IgD-negative memory B cell (primary cell): ENCODE results near the gene FAM184A. TPM values are rescaled to one million over a fixed set of nuclear protein-coding genes. Genes with fewer than 3 reads are reported as not detected.
"Not testable (repeated sequence)": the region's sequence is repeated elsewhere in the genome, so short reads cannot be mapped to it uniquely, and the experiment has no call there.

Experiments
- H3K27ac Mint-ChIP-seq, 3 donors: one replicate each; pipeline ENCODE4 v1.8.0; 2020 to 2022; ENCODE audit warnings: mild to moderate bottlenecking in 3 of 3, mixed read lengths in 3 of 3, moderate library complexity in 1 of 3
- H3K27me3 Mint-ChIP-seq: one replicate; pipeline ENCODE4 v1.8.0; 2021; ENCODE audit warnings: mixed read lengths
- H3K36me3 Mint-ChIP-seq: one replicate; pipeline ENCODE4 v1.8.0; 2020; ENCODE audit warnings: mild to moderate bottlenecking, mixed read lengths
- H3K4me1 Mint-ChIP-seq, 3 donors: one replicate each; pipeline ENCODE4 v1.8.0; 2020 to 2022; ENCODE audit warnings: mixed read lengths in 3 of 3, mild to moderate bottlenecking in 1 of 3
- H3K4me3 Mint-ChIP-seq, 4 donors: one replicate each; pipeline ENCODE4 v1.8.0; 2020 to 2022; ENCODE audit warnings: mild to moderate bottlenecking in 4 of 4, mixed read lengths in 4 of 4, moderate library complexity in 3 of 4
- H3K9me3 Mint-ChIP-seq, 3 donors: one replicate each; pipeline ENCODE4 v1.8.0; 2020 to 2021; ENCODE audit warnings: mixed read lengths in 3 of 3, mild to moderate bottlenecking in 1 of 3
- polyA plus RNA-seq: library from polyadenylated mRNA; unstranded; fragments of 300-500 nt; fragmentation: Illumina TruSeq; gene quantifications from one replicate; pipeline ENCODE4 v1.2.3, GENCODE V29; 2021

FAM184A gene
- polyA plus RNA-seq, 1 donor from 2014 or later, result 0.09 TPM

DNA sequence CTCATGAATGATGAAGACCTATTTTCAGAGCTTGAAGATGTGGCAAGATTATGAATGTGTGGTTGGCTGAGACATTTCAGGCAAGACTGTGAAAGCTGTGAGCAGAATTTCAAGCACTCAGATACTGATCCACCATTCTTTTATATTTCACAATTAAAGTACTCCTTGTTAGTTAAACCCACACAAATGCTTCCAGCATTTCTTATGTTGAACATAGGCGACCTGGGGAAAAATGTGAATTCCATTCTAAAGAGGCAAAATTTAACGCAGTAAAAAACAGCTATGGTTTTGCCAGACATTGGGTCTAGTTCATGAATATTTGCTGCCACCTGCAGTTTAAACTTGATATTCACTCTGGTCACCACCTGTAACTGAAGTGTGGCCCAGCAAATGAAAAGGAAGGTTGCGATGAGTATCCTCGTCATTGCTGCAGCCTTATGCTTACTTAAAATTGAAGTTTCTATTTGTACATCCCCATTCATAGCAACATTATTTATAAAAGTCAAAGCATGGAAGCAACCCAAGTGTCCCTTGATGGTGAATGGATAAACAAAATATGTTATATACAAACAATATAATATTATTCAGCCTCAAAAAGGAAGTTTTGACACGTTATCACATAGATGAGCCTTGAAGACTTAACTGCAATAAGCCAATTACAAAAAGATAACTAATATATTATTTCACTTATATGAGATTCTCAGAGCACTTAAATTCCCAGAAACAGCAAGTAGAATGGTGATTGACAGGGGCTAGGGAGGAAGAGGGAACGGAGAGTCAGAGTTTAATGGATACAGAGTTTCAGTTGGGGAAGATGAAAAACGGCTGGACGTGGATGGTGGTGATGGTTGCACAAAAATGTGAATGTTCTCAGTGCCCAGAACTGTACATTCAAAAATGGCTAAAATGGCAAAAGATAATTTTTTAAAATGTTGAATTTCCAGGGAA, 32.4 kb upstream of the FAM184A start:
- Mint-ChIP-seq H3K4me1 (peaks cover 1 to 9% (median 3%) of the 10 kb centered on the region in 3 donors), H3K36me3 (no peaks in the 10 kb centered on the region), H3K9me3 (no peaks in the 10 kb centered on the region), H3K4me3 (no peak overlapping the region), H3K27ac (no peak overlapping the region), H3K27me3 (no peaks in the 10 kb centered on the region)

DNA sequence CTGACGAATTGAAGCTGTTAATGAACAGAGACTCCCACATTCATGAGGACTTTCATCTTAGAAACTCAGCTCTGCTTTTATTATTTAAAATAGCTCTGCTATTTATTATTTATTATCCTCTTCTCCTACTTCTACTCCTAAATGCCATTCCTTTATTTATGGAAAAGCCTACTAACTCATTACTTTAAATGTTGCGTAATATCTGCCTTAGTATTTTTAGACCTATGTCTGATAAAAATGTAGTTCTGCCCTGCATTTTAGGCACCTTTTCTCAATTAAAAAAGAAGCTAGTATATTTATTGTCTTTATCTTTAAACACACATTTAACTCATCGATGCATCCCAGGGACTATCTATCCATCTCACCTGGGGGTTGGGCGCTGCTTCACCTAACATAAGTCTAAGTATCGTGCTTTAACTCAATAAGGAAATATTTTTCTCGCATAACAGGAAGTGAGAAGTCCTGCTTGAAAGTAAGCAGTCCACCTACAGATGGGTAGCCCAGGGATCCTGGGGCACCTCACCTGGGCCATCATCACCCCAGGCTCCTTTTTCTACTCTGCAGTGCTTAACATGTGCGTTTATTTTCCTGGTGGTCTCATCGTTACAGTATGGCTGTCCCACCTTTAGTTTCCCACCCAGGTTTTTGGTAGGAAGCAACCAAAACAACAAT, 31.3 kb upstream of the FAM184A start:
- Mint-ChIP-seq H3K4me1 (peaks cover 1 to 9% (median 3%) of the 10 kb centered on the region in 3 donors), H3K9me3 (no peaks in the 10 kb centered on the region), H3K27me3 (no peaks in the 10 kb centered on the region), H3K4me3 (no peak overlapping the region), H3K36me3 (no peaks in the 10 kb centered on the region), H3K27ac (peak overlapping the region in 1 of 3 donors; percentile 47)

DNA sequence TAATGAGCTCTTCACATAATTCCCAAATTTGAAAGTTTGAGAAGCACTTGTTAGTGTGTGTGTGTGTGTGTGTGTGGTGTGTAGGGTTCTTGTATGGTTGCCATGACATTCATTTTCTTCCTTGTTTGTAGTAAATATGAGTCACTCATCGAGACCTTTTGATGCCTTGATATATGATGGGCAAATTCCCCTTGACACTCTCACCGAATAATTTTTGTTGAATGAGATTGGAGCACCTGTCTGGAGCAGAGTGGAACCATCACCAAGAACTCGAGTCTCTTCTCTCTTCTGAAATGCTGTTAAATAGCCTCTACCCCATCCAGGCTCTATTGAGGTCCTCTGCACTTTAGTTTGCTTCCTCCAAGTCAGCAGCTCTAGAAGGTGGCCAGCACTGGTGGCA, 29.6 kb upstream of the FAM184A start:
- H3K36me3 Mint-ChIP-seq, result no peaks in the 10 kb centered on the region
- peaks cover 1 to 9% (median 3%) of the 10 kb centered on the region in 3 donors for H3K4me1 Mint-ChIP-seq
- H3K27me3 Mint-ChIP-seq, result no peaks in the 10 kb centered on the region
- H3K4me3 Mint-ChIP-seq, result no peak overlapping the region
- H3K27ac Mint-ChIP-seq, result no peak overlapping the region
- no peaks in the 10 kb centered on the region for H3K9me3 Mint-ChIP-seq

DNA sequence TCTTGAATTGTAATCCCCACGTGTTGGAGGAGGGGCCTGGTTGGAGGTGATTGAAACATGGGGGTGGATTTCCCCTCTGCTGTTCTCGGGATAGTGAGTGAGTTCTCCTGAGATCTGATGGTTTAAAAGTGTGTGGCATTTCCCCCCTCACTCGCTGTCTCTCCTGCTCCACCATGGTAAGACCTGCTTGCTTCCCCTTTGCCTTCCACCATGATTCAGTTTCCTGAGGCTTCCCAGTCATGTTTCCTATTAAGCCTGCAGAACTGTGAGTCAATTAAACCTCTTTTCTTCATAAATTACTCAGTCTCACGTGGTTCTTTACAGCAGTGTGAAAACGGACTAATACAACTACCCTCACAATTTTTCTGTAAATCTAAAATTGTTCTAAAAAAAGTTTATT, 26.8 kb upstream of the FAM184A start:
- no peak overlapping the region for H3K4me3 Mint-ChIP-seq
- H3K36me3 Mint-ChIP-seq, result no peaks in the 10 kb centered on the region
- H3K4me1 Mint-ChIP-seq, result peaks cover 1 to 3% (median 3%) of the 10 kb centered on the region in 3 donors
- no peaks in the 10 kb centered on the region for H3K27me3 Mint-ChIP-seq
- no peak overlapping the region for H3K27ac Mint-ChIP-seq
- H3K9me3 Mint-ChIP-seq, result no peaks in the 10 kb centered on the region

DNA sequence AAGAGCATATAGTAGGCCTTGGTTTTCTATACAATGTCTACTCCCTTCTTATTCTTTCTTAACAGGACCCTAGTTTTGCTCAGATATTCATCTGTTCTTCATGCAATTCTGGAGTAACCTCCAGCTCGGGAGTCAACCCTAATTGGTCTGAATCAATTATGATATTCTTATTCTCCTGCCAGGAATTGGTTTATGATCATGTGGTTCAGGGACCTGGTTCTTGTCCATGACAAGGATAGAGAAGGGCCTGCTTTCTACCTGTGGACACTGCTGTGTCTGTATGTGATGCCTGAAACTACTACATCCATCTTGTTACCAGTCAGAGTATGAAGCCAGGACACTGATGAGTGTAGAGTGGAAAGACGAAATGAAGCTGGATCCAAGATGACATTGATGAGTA, 24.4 kb upstream of the FAM184A start:
- peaks cover 0 to under 1% (median 0%) of the 10 kb centered on the region in 3 donors for H3K4me1 Mint-ChIP-seq
- peaks cover 0 to 1% (median 0%) of the 10 kb centered on the region in 3 donors for H3K9me3 Mint-ChIP-seq
- H3K27ac Mint-ChIP-seq, result no peak overlapping the region
- H3K27me3 Mint-ChIP-seq, result no peaks in the 10 kb centered on the region
- no peak overlapping the region for H3K4me3 Mint-ChIP-seq
- no peaks in the 10 kb centered on the region for H3K36me3 Mint-ChIP-seq

DNA sequence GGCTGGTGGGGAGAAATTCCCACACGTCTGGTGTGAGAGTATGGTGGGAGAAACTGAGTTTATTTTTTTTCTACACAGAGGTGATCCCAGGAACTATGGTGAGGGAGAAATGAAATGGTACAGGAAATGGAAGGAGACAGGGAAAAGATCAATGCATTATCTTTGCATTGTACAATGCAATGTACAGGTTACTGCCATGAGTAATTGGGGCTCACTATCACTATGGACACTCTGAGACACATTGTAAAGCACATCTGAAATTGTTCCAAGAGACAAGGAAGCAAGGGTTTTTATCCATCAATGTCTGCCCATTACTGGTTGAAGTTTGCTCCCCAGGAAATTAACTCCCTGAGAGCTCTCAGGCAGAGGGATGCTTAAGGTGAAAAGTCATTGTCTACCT, 21.7 kb upstream of the FAM184A start:
- peaks cover 0 to 1% (median 0%) of the 10 kb centered on the region in 3 donors for H3K9me3 Mint-ChIP-seq
- H3K27ac Mint-ChIP-seq, result no peak overlapping the region
- no peaks in the 10 kb centered on the region for H3K36me3 Mint-ChIP-seq
- H3K4me1 Mint-ChIP-seq, result peaks cover 4 to 12% (median 6%) of the 10 kb centered on the region in 3 donors
- H3K27me3 Mint-ChIP-seq, result no peaks in the 10 kb centered on the region
- H3K4me3 Mint-ChIP-seq, result no peak overlapping the region

DNA sequence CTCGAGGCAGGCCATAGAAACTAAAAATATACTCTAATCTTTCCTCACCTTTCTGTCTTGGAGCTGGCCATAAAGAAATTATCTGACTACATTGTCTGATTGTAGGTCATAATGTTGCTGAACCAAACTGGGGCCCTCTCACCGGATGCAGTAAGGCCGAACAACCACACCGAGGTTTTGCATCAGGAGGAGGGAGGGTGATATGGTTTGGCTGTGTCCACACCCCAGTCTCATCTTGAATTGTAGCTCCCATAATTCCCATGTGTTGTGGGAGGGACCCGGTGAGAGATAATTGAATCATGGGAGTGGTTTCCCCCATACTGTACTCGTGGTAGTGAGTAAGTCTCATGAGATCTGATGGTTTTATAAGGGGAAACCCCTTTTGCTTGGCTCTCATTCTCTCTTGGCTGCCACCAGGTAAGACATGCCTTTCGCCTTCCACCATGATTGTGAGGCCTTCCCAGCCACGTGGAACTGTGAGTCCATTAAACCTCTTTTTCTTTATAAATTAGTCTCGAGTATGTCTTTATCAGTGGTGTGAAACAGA, 19.4 kb upstream of the FAM184A start:
- H3K4me1 Mint-ChIP-seq, result peaks cover 4 to 12% (median 6%) of the 10 kb centered on the region in 3 donors
- not testable (repeated sequence) for H3K9me3 Mint-ChIP-seq, H3K27ac Mint-ChIP-seq, H3K36me3 Mint-ChIP-seq, H3K27me3 Mint-ChIP-seq, H3K4me3 Mint-ChIP-seq

DNA sequence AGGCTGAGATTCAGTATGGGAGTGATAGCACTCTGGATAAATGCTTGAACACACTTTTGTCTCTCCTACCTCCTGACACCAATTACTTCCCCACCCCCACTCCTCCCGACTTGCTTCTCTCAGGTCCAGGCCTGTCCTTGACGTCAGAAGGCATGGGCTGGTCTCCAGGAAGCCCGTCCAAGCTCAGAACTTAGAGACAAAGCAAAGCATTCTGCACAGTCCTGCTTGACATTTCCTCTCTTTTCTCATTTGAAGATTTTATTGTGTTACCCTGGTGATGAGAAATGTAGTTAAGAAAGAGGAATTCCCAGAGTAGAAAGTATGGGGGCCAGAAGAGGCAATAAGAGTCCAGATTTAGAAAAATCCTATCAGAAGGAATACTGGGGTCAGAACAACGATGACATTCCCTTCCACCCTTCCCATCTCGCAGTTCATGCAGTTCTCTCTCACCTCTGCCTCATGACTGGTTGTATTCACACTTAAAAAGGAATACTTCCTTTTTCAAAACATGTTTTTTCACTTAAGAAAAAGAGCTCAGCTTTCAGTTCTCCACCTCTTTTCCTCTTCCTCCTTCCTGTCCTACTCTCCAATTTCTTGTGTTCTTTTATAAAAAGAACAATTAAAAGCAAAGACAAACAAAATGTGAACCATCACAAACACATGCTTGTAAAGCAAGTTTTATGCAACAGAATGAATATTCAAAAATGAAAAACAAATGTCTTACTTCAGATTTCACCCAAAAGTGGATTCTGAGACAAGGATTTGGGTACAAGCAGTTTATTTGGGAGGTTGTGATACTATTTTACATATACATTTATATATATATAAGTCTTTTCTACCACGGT, 18.5 kb upstream of the FAM184A start:
- no peaks in the 10 kb centered on the region for H3K36me3 Mint-ChIP-seq
- peaks cover 4 to 12% (median 6%) of the 10 kb centered on the region in 3 donors for H3K4me1 Mint-ChIP-seq
- no peaks in the 10 kb centered on the region for H3K27me3 Mint-ChIP-seq
- H3K9me3 Mint-ChIP-seq, result peaks cover 0 to 1% (median 0%) of the 10 kb centered on the region in 3 donors
- H3K4me3 Mint-ChIP-seq, result peak overlapping the region in 1 of 4 donors; percentile 65
- peak overlapping the region in 2 of 3 donors; percentile 70 to 81 for H3K27ac Mint-ChIP-seq

DNA sequence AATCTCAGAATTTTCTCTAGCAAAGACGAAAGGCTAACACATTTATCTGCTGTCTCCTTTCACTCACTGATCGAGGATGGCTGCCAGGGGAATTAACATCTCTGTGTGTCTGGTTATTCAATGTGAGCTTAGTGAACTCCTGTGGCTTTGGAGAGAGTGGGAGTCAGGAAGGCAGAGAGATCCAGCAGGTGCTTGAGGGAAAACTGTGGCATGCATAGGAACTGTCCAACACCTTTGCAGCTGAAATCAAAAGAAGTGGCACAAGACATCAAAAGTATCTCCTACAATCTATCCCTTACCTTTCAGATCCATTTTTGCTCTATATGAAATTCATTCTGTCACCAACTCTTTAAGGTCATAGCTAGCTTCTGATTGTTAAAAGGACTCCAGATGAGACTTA, 11.8 kb upstream of the FAM184A start:
- H3K9me3 Mint-ChIP-seq, result peaks cover 0 to 3% (median 0%) of the 10 kb centered on the region in 3 donors
- no peaks in the 10 kb centered on the region for H3K4me1 Mint-ChIP-seq
- no peaks in the 10 kb centered on the region for H3K36me3 Mint-ChIP-seq
- H3K27me3 Mint-ChIP-seq, result no peaks in the 10 kb centered on the region
- H3K4me3 Mint-ChIP-seq, result no peak overlapping the region
- no peak overlapping the region for H3K27ac Mint-ChIP-seq

DNA sequence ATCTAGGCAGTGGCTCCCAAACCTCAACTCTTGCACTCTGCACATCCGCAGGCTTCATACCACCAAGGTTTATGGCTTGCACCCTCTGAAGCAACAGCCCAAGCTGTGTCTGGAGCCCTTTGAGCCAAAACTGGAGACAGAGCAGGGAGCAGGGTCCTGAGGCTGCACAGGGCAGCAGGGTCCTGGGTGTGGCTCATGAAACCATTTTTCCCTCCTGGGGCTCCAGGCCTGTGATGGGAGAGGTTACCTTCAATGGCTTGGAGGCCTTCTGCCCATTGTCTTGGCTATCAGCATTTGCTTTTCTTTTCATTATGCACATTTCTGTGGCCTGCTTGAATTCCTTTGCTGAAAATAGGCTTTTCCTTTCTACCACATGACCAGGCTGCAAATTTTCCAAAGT, 6.3 kb upstream of the FAM184A start:
- H3K36me3 Mint-ChIP-seq, result peaks cover 2% of the 10 kb centered on the region
- no peak overlapping the region for H3K4me3 Mint-ChIP-seq
- H3K4me1 Mint-ChIP-seq, result no peaks in the 10 kb centered on the region
- H3K27ac Mint-ChIP-seq, result no peak overlapping the region
- peaks cover 3% of the 10 kb centered on the region for H3K27me3 Mint-ChIP-seq
- H3K9me3 Mint-ChIP-seq, result peaks cover 9 to 18% (median 15%) of the 10 kb centered on the region in 3 donors

DNA sequence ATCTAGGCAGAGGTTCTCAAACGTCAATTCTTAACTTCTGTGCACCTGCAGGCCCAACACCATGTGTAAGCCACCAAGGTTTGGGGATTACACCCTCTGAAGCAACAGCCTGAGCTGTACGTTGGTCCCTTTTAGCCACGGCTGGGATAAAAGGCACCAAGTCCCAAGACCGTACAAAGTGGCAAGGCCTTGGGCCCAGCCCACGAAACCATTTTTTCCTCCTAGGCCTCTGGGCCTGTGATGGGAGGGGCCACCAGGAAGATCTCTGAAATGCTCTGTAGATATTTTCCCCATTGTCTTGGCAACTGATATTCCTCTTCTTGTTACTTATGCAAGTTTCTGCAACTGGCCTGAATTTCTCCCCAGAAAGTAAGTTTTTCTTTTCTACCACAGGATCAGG, 4.5 kb upstream of the FAM184A start:
- H3K27ac Mint-ChIP-seq, result no peak overlapping the region
- no peak overlapping the region for H3K4me3 Mint-ChIP-seq

DNA sequence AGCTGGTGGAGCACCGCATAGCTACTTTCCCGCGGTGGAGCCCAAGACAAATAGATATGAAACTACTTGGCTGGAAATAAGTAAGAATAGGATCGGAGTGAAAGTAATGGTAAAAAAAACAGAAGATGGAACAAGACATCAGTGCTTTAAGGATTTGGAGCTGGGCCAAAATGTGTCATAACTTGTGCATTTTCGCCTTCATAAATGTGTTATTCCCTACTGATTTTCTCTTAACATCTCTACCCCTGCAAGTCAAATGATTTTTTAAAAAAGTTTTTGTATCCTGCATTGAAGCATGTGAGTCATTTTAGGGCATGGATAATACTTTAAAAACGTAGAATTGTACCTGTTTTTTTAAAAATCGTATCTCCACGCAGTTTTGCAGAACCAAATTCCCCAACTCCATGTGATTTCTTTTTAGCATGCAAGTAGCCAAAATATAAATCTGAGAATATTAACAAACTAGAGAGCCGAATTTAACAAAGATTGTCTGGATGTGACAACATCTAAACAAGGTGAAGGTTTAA, 882 bp upstream of the FAM184A start:
- H3K27ac Mint-ChIP-seq, result peak overlapping the region in 1 of 3 donors; percentile 91

More for the DNA sequence above, 4.5 kb upstream of the FAM184A start:
- peaks cover 2% of the 10 kb centered on the region for H3K36me3 Mint-ChIP-seq
- H3K27me3 Mint-ChIP-seq, result peaks cover 3% of the 10 kb centered on the region
- peaks cover 9 to 16% (median 15%) of the 10 kb centered on the region in 3 donors for H3K9me3 Mint-ChIP-seq
- peaks cover 4 to 7% (median 6%) of the 10 kb centered on the region in 3 donors for H3K4me1 Mint-ChIP-seq

DNA sequence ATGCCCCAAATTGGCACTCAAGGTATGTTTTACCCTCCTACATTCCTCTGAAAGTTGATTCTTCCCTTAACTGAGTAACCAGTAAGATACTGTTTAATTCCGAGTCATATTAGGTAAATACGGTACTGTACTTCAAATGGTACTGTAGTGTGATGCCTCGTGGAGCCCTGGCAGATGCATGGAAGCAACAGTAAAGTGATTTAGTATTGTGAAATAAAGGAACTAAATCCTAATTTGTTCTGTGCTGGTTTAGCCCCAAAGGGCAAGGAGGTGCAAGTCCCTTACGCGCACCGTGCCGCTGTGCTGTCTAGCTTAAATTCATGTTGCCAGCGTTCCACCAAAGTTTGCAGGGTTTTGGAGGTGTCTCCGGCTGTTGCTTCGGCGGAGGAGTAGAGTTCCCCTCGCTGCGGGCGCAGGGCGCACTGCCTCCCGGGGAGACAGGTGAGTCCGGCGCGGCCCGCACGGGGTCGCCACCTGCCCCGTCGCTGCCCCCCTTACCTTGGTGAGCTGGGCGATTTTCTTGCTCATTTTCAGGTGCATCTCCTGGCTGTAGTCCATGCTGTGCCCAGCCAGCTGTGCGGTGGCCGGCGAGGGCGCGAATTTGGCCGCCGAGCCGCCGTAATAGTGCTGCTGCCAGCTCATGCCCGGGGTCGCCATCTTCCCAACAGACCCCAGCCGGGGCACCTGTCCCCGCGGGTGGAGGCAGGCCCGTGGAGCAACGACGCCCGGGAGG, 655 bp downstream of the FAM184A start:
- peaks cover 4% of the 10 kb centered on the region for H3K27me3 Mint-ChIP-seq
- H3K27ac Mint-ChIP-seq, result peak overlapping the region in 1 of 3 donors; percentile 39
- peaks cover 4% of the 10 kb centered on the region for H3K36me3 Mint-ChIP-seq
- peaks cover 6 to 20% (median 8%) of the 10 kb centered on the region in 3 donors for H3K4me1 Mint-ChIP-seq
- peaks cover 2 to 6% (median 3%) of the 10 kb centered on the region in 3 donors for H3K9me3 Mint-ChIP-seq
- peak overlapping the region; percentile 67 to 91 (median 85) for H3K4me3 Mint-ChIP-seq

More for the DNA sequence above, 882 bp upstream of the FAM184A start:
- Mint-ChIP-seq H3K4me3 (peak overlapping the region; percentile 87 to 99 (median 93)), H3K9me3 (peaks cover 9 to 16% (median 14%) of the 10 kb centered on the region in 3 donors), H3K4me1 (peaks cover 6 to 17% (median 8%) of the 10 kb centered on the region in 3 donors), H3K27me3 (peaks cover 3% of the 10 kb centered on the region), H3K36me3 (peaks cover 2% of the 10 kb centered on the region)

DNA sequence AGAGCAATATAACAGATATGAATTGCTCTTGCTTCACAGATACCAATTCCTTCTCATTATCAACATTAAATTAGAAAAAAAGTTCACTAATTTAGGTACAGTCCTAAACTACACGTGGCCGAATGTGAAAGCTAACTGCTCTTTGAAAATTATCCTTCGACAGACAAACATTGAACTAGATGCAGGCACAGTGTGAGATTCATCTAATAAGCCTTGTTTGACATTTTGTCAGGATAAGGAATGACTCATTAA, 1.1 kb downstream of the FAM184A start:
- peak overlapping the region in 1 of 3 donors; percentile 39 for H3K27ac Mint-ChIP-seq

More for the DNA sequence above, 1.1 kb downstream of the FAM184A start:
- Mint-ChIP-seq H3K36me3 (peaks cover 4% of the 10 kb centered on the region), H3K4me3 (peak overlapping the region; percentile 67 to 91 (median 85)), H3K4me1 (peaks cover 6 to 20% (median 8%) of the 10 kb centered on the region in 3 donors), H3K9me3 (peaks cover 2 to 5% (median 3%) of the 10 kb centered on the region in 3 donors), H3K27me3 (peaks cover 4% of the 10 kb centered on the region)
